Measurements from ENCODE around the gene UBA3.

The UBA3 gene

GRCh38 chr3:69051756-69052471 lies 28.3 kb downstream of the UBA3 start, which contains the start of gene TMF1:
TMF1 (minus strand) TSS chr3:69052333; CDS start chr3:69052086, 247 bp downstream.
- Histone ChIP-seq H3K9me2 (ENCODE audit: low read depth, low read length) (no peaks in the 10 kb centered on the region), H3K9ac (ENCODE audit: low read length) (peak within 1 kb of the TSS; percentile 81), H4K20me1 (ENCODE audit: insufficient read depth, low read length) (0 out of 2 replicates have a peak, but pooled peaks cover 3% of the 10 kb centered on the region), H3K27ac (ENCODE audit: low read depth, low read length, poor library complexity, severe bottlenecking) (peak within 1 kb of the TSS; percentile 45), H3K79me2 (ENCODE audit: insufficient read depth, low read length) (peaks cover 26% of the 10 kb centered on the region), H3K27me3 (ENCODE audit: insufficient read depth, low read length) (no peaks in the 10 kb centered on the region), H2AFZ (ENCODE audit: low read length) (no peak within 1 kb of the TSS), H3K4me3 (ENCODE audit: low read depth, low read length, poor library complexity, severe bottlenecking) (peak within 1 kb of the TSS; percentile 88), H3F3A (ENCODE audit: insufficient read depth, low read length) (no peaks in the 10 kb centered on the region), H3K9me3 (ENCODE audit: low read length) (no peaks in the 10 kb centered on the region), H3K36me3 (ENCODE audit: insufficient read depth, low read length) (peaks cover 58% of the 10 kb centered on the region), H3K4me1 (ENCODE audit: insufficient read depth, low read length, severe bottlenecking) (peaks cover 20% of the 10 kb centered on the region), H3K4me2 (ENCODE audit: low read length) (peak within 1 kb of the TSS; percentile 88)
- no peak for TF ChIP-seq EZH2 (IDR thresholded peaks at IDR 0.05; ENCODE audit: borderline replicate concordance, low read length)
- no peak for TF ChIP-seq CTCF (IDR thresholded peaks at IDR 0.05; ENCODE audit: low read length)

- H3K4me3 ChIP-seq (ENCODE audit: low read depth, low read length, poor library complexity, severe bottlenecking): no peak overlapping the region
- TF ChIP-seq CTCF (IDR thresholded peaks at IDR 0.05; ENCODE audit: low read length): no peak
- no peak for TF ChIP-seq EZH2 (IDR thresholded peaks at IDR 0.05; ENCODE audit: borderline replicate concordance, low read length)
- no peaks in the 10 kb centered on the region for H3K27me3 ChIP-seq (ENCODE audit: insufficient read depth, low read length)
- H3K79me2 ChIP-seq (ENCODE audit: insufficient read depth, low read length): peaks cover 26% of the 10 kb centered on the region
- H4K20me1 ChIP-seq (ENCODE audit: insufficient read depth, low read length): 0 out of 2 replicates have a peak, but pooled peaks cover 3% of the 10 kb centered on the region
- no peaks in the 10 kb centered on the region for H3F3A ChIP-seq (ENCODE audit: insufficient read depth, low read length)
- H3K36me3 ChIP-seq (ENCODE audit: insufficient read depth, low read length): peaks cover 50% of the 10 kb centered on the region
- no peaks in the 10 kb centered on the region for H3K9me2 ChIP-seq (ENCODE audit: low read depth, low read length)
- H3K27ac ChIP-seq (ENCODE audit: low read depth, low read length, poor library complexity, severe bottlenecking): no peak overlapping the region
- H3K4me2 ChIP-seq (ENCODE audit: low read length): no peak overlapping the region
- no peaks in the 10 kb centered on the region for H3K9me3 ChIP-seq (ENCODE audit: low read length)
- no peak overlapping the region for H3K9ac ChIP-seq (ENCODE audit: low read length)
- peaks cover 20% of the 10 kb centered on the region for H3K4me1 ChIP-seq (ENCODE audit: insufficient read depth, low read length, severe bottlenecking)
- H2AFZ ChIP-seq (ENCODE audit: low read length): no peak overlapping the region
These were observed 31.2 kb downstream of the UBA3 start for GRCh38 chr3:69048990-69049389.

GRCh38 chr3:69044608-69045007 lies 35.6 kb downstream of the UBA3 start:
- peaks cover 67% of the 10 kb centered on the region for H3K36me3 ChIP-seq (ENCODE audit: insufficient read depth, low read length)
- TF ChIP-seq EZH2 (IDR thresholded peaks at IDR 0.05; ENCODE audit: borderline replicate concordance, low read length) (no peak), CTCF (IDR thresholded peaks at IDR 0.05; ENCODE audit: low read length) (no peak)

More at GRCh38 chr3:69044608-69045007, 35.6 kb downstream of the UBA3 start:
- H3K4me3 ChIP-seq (ENCODE audit: low read depth, low read length, poor library complexity, severe bottlenecking): no peak overlapping the region
- no peaks in the 10 kb centered on the region for H3K9me2 ChIP-seq (ENCODE audit: low read depth, low read length)
- H3K4me2 ChIP-seq (ENCODE audit: low read length): no peak overlapping the region
- H3K9me3 ChIP-seq (ENCODE audit: low read length): no peaks in the 10 kb centered on the region
- H4K20me1 ChIP-seq (ENCODE audit: insufficient read depth, low read length): 0 out of 2 replicates have a peak, but pooled peaks cover 3% of the 10 kb centered on the region
- H3K27ac ChIP-seq (ENCODE audit: low read depth, low read length, poor library complexity, severe bottlenecking): no peak overlapping the region
- H3K27me3 ChIP-seq (ENCODE audit: insufficient read depth, low read length): no peaks in the 10 kb centered on the region
- no peak overlapping the region for H3K9ac ChIP-seq (ENCODE audit: low read length)
- no peak overlapping the region for H2AFZ ChIP-seq (ENCODE audit: low read length)
- H3K79me2 ChIP-seq (ENCODE audit: insufficient read depth, low read length): peaks cover 6% of the 10 kb centered on the region
- H3F3A ChIP-seq (ENCODE audit: insufficient read depth, low read length): no peaks in the 10 kb centered on the region
- H3K4me1 ChIP-seq (ENCODE audit: insufficient read depth, low read length, severe bottlenecking): peaks cover 1% of the 10 kb centered on the region

Measured in OCI-LY1 (cell line).